Measurements from ENCODE around the gene TRAF3.

TRAF3 gene

GRCh38 chr14:102944448-102945330 is 167.4 kb downstream of the TRAF3 start:
- no peak for DNase-seq (ENCODE audit: low spot score)
- Mint-ChIP-seq H3K9me3 (no peaks in the 10 kb centered on the region), H3K4me1 (ENCODE audit: low read depth) (peaks cover 13% of the 10 kb centered on the region), H3K27me3 (ENCODE audit: low read depth) (no peaks in the 10 kb centered on the region), H3K4me3 (no peak overlapping the region), H3K36me3 (ENCODE audit: low read depth) (no peaks in the 10 kb centered on the region), H3K27ac (no peak overlapping the region)

- no peak overlapping the region for H3K4me3 Mint-ChIP-seq
- no peaks in the 10 kb centered on the region for H3K9me3 Mint-ChIP-seq
- peaks cover 13% of the 10 kb centered on the region for H3K4me1 Mint-ChIP-seq (ENCODE audit: low read depth)
- no peak overlapping the region for H3K27ac Mint-ChIP-seq
- H3K36me3 Mint-ChIP-seq (ENCODE audit: low read depth) = no peaks in the 10 kb centered on the region
- no peak for DNase-seq (ENCODE audit: low spot score)
- H3K27me3 Mint-ChIP-seq (ENCODE audit: low read depth) = no peaks in the 10 kb centered on the region
Observed at GRCh38 chr14:102945346-102946130, 168.3 kb downstream of the TRAF3 start.

- no peaks in the 10 kb centered on the region for H3K36me3 Mint-ChIP-seq (ENCODE audit: low read depth)
- no peaks in the 10 kb centered on the region for H3K9me3 Mint-ChIP-seq
- H3K4me1 Mint-ChIP-seq (ENCODE audit: low read depth) = peaks cover 13% of the 10 kb centered on the region
- no peaks in the 10 kb centered on the region for H3K27me3 Mint-ChIP-seq (ENCODE audit: low read depth)
- no peak for DNase-seq (ENCODE audit: low spot score)
- H3K4me3 Mint-ChIP-seq = no peak overlapping the region
- H3K27ac Mint-ChIP-seq = no peak overlapping the region
Observed at GRCh38 chr14:102947321-102948103, 170.3 kb downstream of the TRAF3 start.

- Mint-ChIP-seq H3K27ac (peak overlapping the region; percentile 74), H3K27me3 (ENCODE audit: low read depth) (no peaks in the 10 kb centered on the region), H3K36me3 (ENCODE audit: low read depth) (no peaks in the 10 kb centered on the region), H3K4me3 (peak overlapping the region; percentile 32), H3K9me3 (no peaks in the 10 kb centered on the region), H3K4me1 (ENCODE audit: low read depth) (peaks cover 13% of the 10 kb centered on the region)
- DNase-seq (ENCODE audit: low spot score) = no peak
Observed at GRCh38 chr14:102948698-102949061, 171.4 kb downstream of the TRAF3 start.

- no peaks in the 10 kb centered on the region for H3K27me3 Mint-ChIP-seq (ENCODE audit: low read depth)
- no peaks in the 10 kb centered on the region for H3K36me3 Mint-ChIP-seq (ENCODE audit: low read depth)
- peak overlapping the region; percentile 32 for H3K4me3 Mint-ChIP-seq
- peak overlapping the region; percentile 74 for H3K27ac Mint-ChIP-seq
- DNase-seq (ENCODE audit: low spot score) = peak; percentile 19
- H3K4me1 Mint-ChIP-seq (ENCODE audit: low read depth) = peaks cover 13% of the 10 kb centered on the region
- H3K9me3 Mint-ChIP-seq = no peaks in the 10 kb centered on the region
Observed at GRCh38 chr14:102949062-102949800, 172.0 kb downstream of the TRAF3 start.

- Mint-ChIP-seq H3K27me3 (ENCODE audit: low read depth) (no peaks in the 10 kb centered on the region), H3K27ac (peak overlapping the region; percentile 74), H3K4me3 (no peak overlapping the region), H3K4me1 (ENCODE audit: low read depth) (peaks cover 13% of the 10 kb centered on the region), H3K36me3 (ENCODE audit: low read depth) (no peaks in the 10 kb centered on the region), H3K9me3 (no peaks in the 10 kb centered on the region)
- no peak for DNase-seq (ENCODE audit: low spot score)
Observed at GRCh38 chr14:102949801-102950451, 172.7 kb downstream of the TRAF3 start.

- Mint-ChIP-seq H3K4me1 (ENCODE audit: low read depth) (peaks cover 13% of the 10 kb centered on the region), H3K27ac (no peak overlapping the region), H3K27me3 (ENCODE audit: low read depth) (no peaks in the 10 kb centered on the region)
Observed at GRCh38 chr14:102951034-102951433, 173.8 kb downstream of the TRAF3 start.

GRCh38 chr14:102951799-102952198 is 174.6 kb downstream of the TRAF3 start:
- no peak for DNase-seq (ENCODE audit: low spot score)
- H3K4me3 Mint-ChIP-seq = no peak overlapping the region
- no peak overlapping the region for H3K27ac Mint-ChIP-seq

More at GRCh38 chr14:102951034-102951433, 173.8 kb downstream of the TRAF3 start:
- no peaks in the 10 kb centered on the region for H3K36me3 Mint-ChIP-seq (ENCODE audit: low read depth)
- no peak for DNase-seq (ENCODE audit: low spot score)
- H3K9me3 Mint-ChIP-seq = no peaks in the 10 kb centered on the region
- H3K4me3 Mint-ChIP-seq = no peak overlapping the region

GRCh38 chr14:102952276-102952675 is 175.0 kb downstream of the TRAF3 start:
- no peaks in the 10 kb centered on the region for H3K36me3 Mint-ChIP-seq (ENCODE audit: low read depth)
- no peaks in the 10 kb centered on the region for H3K9me3 Mint-ChIP-seq
- no peak overlapping the region for H3K4me3 Mint-ChIP-seq
- H3K27me3 Mint-ChIP-seq (ENCODE audit: low read depth) = no peaks in the 10 kb centered on the region
- H3K27ac Mint-ChIP-seq = no peak overlapping the region
- peaks cover 10% of the 10 kb centered on the region for H3K4me1 Mint-ChIP-seq (ENCODE audit: low read depth)
- DNase-seq (ENCODE audit: low spot score) = no peak

More at GRCh38 chr14:102951799-102952198, 174.6 kb downstream of the TRAF3 start:
- Mint-ChIP-seq H3K36me3 (ENCODE audit: low read depth) (no peaks in the 10 kb centered on the region), H3K4me1 (ENCODE audit: low read depth) (peaks cover 10% of the 10 kb centered on the region), H3K27me3 (ENCODE audit: low read depth) (no peaks in the 10 kb centered on the region), H3K9me3 (no peaks in the 10 kb centered on the region)

GRCh38 chr14:102953100-102953499 is 175.9 kb downstream of the TRAF3 start:
- Mint-ChIP-seq H3K36me3 (ENCODE audit: low read depth) (no peaks in the 10 kb centered on the region), H3K4me3 (no peak overlapping the region), H3K4me1 (ENCODE audit: low read depth) (peaks cover 10% of the 10 kb centered on the region), H3K27ac (no peak overlapping the region), H3K9me3 (no peaks in the 10 kb centered on the region), H3K27me3 (ENCODE audit: low read depth) (no peaks in the 10 kb centered on the region)
- no peak for DNase-seq (ENCODE audit: low spot score)

GRCh38 chr14:102954081-102954789 is 177.0 kb downstream of the TRAF3 start:
- no peak overlapping the region for H3K27ac Mint-ChIP-seq
- H3K27me3 Mint-ChIP-seq (ENCODE audit: low read depth) = no peaks in the 10 kb centered on the region
- peaks cover 4% of the 10 kb centered on the region for H3K4me1 Mint-ChIP-seq (ENCODE audit: low read depth)
- no peak overlapping the region for H3K4me3 Mint-ChIP-seq
- H3K9me3 Mint-ChIP-seq = no peaks in the 10 kb centered on the region
- no peaks in the 10 kb centered on the region for H3K36me3 Mint-ChIP-seq (ENCODE audit: low read depth)
- no peak for DNase-seq (ENCODE audit: low spot score)

GRCh38 chr14:102955636-102956408 is 178.6 kb downstream of the TRAF3 start:
- Mint-ChIP-seq H3K4me3 (no peak overlapping the region), H3K9me3 (no peaks in the 10 kb centered on the region), H3K4me1 (ENCODE audit: low read depth) (no peaks in the 10 kb centered on the region), H3K36me3 (ENCODE audit: low read depth) (no peaks in the 10 kb centered on the region), H3K27me3 (ENCODE audit: low read depth) (peaks cover 2% of the 10 kb centered on the region), H3K27ac (no peak overlapping the region)
- no peak for DNase-seq (ENCODE audit: low spot score)
